Measurements from ENCODE around the gene MICALL1.

DNA sequence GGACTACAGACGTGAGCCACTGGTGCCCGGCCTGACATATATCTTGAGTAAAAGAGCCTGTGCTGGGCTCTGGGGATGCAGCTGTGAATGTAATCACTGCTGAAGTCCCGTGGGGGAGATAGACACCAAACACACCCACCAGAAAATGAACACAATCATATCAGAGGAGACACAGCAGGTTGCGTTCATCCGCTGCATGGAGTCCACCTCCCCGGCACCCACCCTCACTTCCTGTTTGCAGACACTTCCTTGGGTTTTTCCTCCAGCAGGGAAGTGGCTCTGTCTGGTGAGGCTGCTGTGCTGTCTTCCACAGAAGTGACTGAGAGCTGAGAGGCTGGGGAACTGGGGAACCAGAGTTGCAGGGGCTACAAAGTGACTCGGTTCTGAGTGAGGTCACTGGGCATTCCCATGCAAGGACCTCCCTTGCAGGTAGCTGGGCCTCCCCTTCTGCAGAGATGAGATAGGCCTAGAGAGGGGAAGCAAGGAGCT, 7.2 kb downstream of the MICALL1 start:
- TF ChIP-seq ZBTB7A (IDR thresholded peaks at IDR 0.05; ENCODE audit: low read depth) (no peak), NFIC (IDR thresholded peaks at IDR 0.05) (no peak), CEBPB (IDR thresholded peaks at IDR 0.05) (no peak), TCF12 (IDR thresholded peaks at IDR 0.05; ENCODE audit: low read depth) (no peak), EP300 (IDR thresholded peaks at IDR 0.05; ENCODE audit: borderline replicate concordance) (no peak), YY1 (IDR thresholded peaks at IDR 0.05; ENCODE audit: low read depth) (no peak), CREB1 (IDR thresholded peaks at IDR 0.05; ENCODE audit: low read depth) (no peak), FOXM1 (IDR thresholded peaks at IDR 0.05; ENCODE audit: borderline replicate concordance, low read depth) (no peak), TAF1 (IDR thresholded peaks at IDR 0.05; ENCODE audit: low read depth) (no peak)
- TF ChIP-seq, protein P1, sequence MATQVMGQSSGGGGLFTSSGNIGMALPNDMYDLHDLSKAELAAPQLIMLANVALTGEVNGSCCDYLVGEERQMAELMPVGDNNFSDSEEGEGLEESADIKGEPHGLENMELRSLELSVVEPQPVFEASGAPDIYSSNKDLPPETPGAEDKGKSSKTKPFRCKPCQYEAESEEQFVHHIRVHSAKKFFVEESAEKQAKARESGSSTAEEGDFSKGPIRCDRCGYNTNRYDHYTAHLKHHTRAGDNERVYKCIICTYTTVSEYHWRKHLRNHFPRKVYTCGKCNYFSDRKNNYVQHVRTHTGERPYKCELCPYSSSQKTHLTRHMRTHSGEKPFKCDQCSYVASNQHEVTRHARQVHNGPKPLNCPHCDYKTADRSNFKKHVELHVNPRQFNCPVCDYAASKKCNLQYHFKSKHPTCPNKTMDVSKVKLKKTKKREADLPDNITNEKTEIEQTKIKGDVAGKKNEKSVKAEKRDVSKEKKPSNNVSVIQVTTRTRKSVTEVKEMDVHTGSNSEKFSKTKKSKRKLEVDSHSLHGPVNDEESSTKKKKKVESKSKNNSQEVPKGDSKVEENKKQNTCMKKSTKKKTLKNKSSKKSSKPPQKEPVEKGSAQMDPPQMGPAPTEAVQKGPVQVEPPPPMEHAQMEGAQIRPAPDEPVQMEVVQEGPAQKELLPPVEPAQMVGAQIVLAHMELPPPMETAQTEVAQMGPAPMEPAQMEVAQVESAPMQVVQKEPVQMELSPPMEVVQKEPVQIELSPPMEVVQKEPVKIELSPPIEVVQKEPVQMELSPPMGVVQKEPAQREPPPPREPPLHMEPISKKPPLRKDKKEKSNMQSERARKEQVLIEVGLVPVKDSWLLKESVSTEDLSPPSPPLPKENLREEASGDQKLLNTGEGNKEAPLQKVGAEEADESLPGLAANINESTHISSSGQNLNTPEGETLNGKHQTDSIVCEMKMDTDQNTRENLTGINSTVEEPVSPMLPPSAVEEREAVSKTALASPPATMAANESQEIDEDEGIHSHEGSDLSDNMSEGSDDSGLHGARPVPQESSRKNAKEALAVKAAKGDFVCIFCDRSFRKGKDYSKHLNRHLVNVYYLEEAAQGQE (IDR thresholded peaks at IDR 0.05; ENCODE audit: low read depth), result no peak
- TF ChIP-seq, protein P2, sequence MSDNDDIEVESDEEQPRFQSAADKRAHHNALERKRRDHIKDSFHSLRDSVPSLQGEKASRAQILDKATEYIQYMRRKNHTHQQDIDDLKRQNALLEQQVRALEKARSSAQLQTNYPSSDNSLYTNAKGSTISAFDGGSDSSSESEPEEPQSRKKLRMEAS (IDR thresholded peaks at IDR 0.05), result no peak
